Muscle of leg (tissue), 11 donors: Measurements from ENCODE around the gene TBC1D3I. TPM values are rescaled to one million over a fixed set of nuclear protein-coding genes. Genes with fewer than 3 reads are reported as not detected.
"Not testable (repeated sequence)": the region's sequence is repeated elsewhere in the genome, so short reads cannot be mapped to it uniquely, and the experiment has no call there.

Experiments
- DNase-seq: peaks from one replicate; pipeline ENCODE4 v3.0.0; 2013
- H3K27ac ChIP-seq: one replicate; pipeline ENCODE4 v1.5.1; 2013; ENCODE audit warnings: mild to moderate bottlenecking, low read length, control low read depth
- H3K27me3 ChIP-seq: one replicate; pipeline ENCODE4 v1.6.1; 2013; ENCODE audit warnings: low read length; ENCODE audit not compliant: control insufficient read depth, insufficient read depth
- H3K36me3 ChIP-seq: one replicate; pipeline ENCODE4 v1.6.1; 2013; ENCODE audit warnings: low read length; ENCODE audit not compliant: control insufficient read depth, insufficient read depth
- H3K4me1 ChIP-seq: one replicate; pipeline ENCODE4 v1.6.1; 2013; ENCODE audit warnings: low read length; ENCODE audit not compliant: control insufficient read depth, insufficient read depth
- H3K4me3 ChIP-seq: one replicate; pipeline ENCODE4 v1.5.1; 2013; ENCODE audit warnings: low read length, control low read depth
- H3K9me3 ChIP-seq: replicated peaks from 2 replicates; pipeline ENCODE4 v1.6.1; 2013; ENCODE audit warnings: low read depth, low read length; ENCODE audit not compliant: control insufficient read depth
- WGBS: methylation state at CpG from one replicate; pipeline ENCODE4 v1.1.5; 2013; ENCODE audit warnings: missing lambda C conversion rate; ENCODE audit not compliant: insufficient coverage; 5-methylcytosine and 5-hydroxymethylcytosine counted together
- polyA plus RNA-seq, 8 donors: library from polyadenylated mRNA; unstranded; fragments of 120-200 nt; gene quantifications; one replicate each; pipeline versions ENCODE4 v1.2.1 to v1.2.3, GENCODE V29; 2013; ENCODE audit warnings: inconsistent platforms in 1 of 8, low replicate concordance in 1 of 8; ENCODE audit not compliant: insufficient read length in 8 of 8, insufficient read depth in 1 of 8
- total RNA-seq: library from RNA; stranded (reverse); fragments of 120-200 nt; gene quantifications from one replicate; pipeline ENCODE4 v1.2.4, GENCODE V29; 2013

TBC1D3I gene
- total and polyA plus RNA-seq, 9 donors, result 0.09 to 3.0 (median 1.1) TPM; not detected in 2

GRCh38 chr17:36219556-36219955, 44.8 kb downstream of the TBC1D3I start:
- no CpG with 5 or more reads among the region's 1 CpG for WGBS
- not testable (repeated sequence) for H3K36me3 ChIP-seq, H3K27me3 ChIP-seq, H3K27ac ChIP-seq, DNase-seq, H3K9me3 ChIP-seq, H3K4me1 ChIP-seq, H3K4me3 ChIP-seq

DNA sequence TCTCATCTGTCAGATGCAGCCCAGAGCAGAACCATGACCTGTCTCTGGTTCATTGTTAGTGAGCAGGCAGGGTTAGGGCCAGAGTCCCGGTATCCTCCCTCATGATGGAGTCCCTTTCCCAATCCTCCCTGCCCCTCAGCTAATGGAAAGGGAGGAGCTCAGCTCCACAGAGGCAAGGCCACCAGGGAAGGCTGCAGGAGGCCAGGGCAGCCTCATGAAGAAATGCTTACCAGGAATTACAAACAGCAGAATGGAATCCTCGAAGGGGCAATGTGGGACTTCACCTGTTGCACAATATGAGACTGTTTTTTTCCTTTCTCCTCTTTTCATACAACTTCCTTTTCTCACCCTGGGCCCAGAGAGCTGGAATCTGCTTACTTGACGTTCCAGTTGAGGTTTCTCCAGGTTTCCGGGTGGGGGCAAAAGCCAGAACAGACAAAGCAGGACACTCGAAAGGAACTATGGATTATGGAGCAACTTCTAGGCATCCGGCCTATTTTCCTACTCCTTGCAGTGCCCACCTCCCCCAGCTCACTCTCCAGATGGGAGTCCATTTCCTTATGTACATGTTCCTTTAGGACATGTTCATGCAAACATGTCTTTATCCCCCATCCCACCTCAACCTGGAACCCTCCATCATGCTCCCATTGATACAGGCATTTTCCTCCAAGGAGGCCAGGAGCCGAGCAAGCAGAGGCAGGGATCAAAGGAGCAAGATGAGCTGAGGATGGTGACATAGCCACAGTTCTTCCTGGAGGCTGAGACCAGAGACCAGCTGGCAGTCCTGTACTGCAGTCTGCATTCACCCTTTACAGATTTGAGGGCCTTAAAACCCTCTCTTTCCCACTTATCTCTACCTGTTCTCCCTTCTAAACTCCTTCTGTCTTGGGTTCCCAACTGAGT, 48.7 kb downstream of the TBC1D3I start:
- not testable (repeated sequence) for H3K27ac ChIP-seq, H3K4me3 ChIP-seq, H3K9me3 ChIP-seq, H3K4me1 ChIP-seq, H3K36me3 ChIP-seq, H3K27me3 ChIP-seq
- whole genome bisulfite sequencing, result 61% methylated on average over 3 of the region's 7 CpGs
- DNase-seq, result peak; percentile 54

- no peak overlapping the region for H3K4me3 ChIP-seq
- no peaks in the 10 kb centered on the region for H3K9me3 ChIP-seq
- H3K27ac ChIP-seq, result no peak overlapping the region
- DNase-seq, result no peak
- no peaks in the 10 kb centered on the region for H3K27me3 ChIP-seq
- no peaks in the 10 kb centered on the region for H3K36me3 ChIP-seq
- no peaks in the 10 kb centered on the region for H3K4me1 ChIP-seq
Measured at GRCh38 chr17:36214918-36215317, 49.5 kb downstream of the TBC1D3I start.

GRCh38 chr17:36213695-36214094, 50.7 kb downstream of the TBC1D3I start:
- H3K36me3 ChIP-seq, result no peaks in the 10 kb centered on the region
- no peaks in the 10 kb centered on the region for H3K4me1 ChIP-seq
- no peaks in the 10 kb centered on the region for H3K27me3 ChIP-seq
- no peak overlapping the region for H3K4me3 ChIP-seq
- H3K9me3 ChIP-seq, result no peaks in the 10 kb centered on the region
- no CpG with 5 or more reads among the region's 3 CpGs for WGBS
- H3K27ac ChIP-seq, result no peak overlapping the region
- DNase-seq, result no peak

DNA sequence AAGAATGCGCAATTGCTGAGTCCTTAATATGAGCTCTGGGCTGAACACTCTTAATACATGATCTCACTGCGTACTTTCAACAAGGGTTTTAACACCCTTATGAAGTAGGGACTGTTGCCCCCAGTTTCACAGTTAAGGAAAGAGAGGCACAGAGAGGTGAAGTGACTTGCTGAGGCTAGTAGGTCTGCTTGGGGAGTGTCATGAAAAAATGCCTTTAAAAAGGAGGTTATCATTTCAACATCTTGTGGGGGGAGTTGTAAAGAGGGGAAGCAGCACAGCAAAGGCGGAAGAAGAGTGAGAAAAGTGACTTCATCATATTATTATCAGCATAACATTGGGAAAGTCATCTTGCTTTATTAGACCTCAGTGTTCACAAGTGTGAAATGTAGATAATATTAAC, 51.4 kb downstream of the TBC1D3I start:
- Histone ChIP-seq H3K9me3 (no peaks in the 10 kb centered on the region), H3K27me3 (no peaks in the 10 kb centered on the region), H3K27ac (no peak overlapping the region), H3K4me3 (no peak overlapping the region), H3K36me3 (no peaks in the 10 kb centered on the region), H3K4me1 (no peaks in the 10 kb centered on the region)
- no CpG with 5 or more reads among the region's 3 CpGs for WGBS
- DNase-seq, result no peak

DNA sequence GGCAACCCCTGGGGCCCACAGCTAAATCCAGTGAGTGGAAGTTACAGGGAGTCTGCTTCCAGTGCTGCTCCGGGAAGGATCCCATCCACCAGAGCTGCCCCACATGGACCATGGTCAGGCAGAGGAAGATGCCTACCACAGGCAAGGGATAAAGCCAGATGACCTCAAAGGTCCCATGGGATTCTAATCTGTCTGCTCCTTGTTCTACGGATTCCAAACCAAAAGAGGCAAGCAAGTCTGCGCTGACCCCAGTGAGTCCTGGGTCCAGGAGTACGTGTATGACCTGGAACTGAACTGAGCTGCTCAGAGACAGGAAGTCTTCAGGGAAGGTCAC, 52.1 kb downstream of the TBC1D3I start:
- no peak overlapping the region for H3K4me3 ChIP-seq
- H3K36me3 ChIP-seq, result no peaks in the 10 kb centered on the region
- WGBS, result 50% methylated on average over 3 of the region's 4 CpGs
- H3K27me3 ChIP-seq, result no peaks in the 10 kb centered on the region
- no peaks in the 10 kb centered on the region for H3K4me1 ChIP-seq
- H3K27ac ChIP-seq, result no peak overlapping the region
- DNase-seq, result no peak
- H3K9me3 ChIP-seq, result no peaks in the 10 kb centered on the region

- H3K36me3 ChIP-seq, result not testable (repeated sequence)
- 30% methylated on average over 4 of the region's 10 CpGs for whole genome bisulfite sequencing
Measured at GRCh38 chr17:36211484-36212271, 52.7 kb downstream of the TBC1D3I start.

DNA sequence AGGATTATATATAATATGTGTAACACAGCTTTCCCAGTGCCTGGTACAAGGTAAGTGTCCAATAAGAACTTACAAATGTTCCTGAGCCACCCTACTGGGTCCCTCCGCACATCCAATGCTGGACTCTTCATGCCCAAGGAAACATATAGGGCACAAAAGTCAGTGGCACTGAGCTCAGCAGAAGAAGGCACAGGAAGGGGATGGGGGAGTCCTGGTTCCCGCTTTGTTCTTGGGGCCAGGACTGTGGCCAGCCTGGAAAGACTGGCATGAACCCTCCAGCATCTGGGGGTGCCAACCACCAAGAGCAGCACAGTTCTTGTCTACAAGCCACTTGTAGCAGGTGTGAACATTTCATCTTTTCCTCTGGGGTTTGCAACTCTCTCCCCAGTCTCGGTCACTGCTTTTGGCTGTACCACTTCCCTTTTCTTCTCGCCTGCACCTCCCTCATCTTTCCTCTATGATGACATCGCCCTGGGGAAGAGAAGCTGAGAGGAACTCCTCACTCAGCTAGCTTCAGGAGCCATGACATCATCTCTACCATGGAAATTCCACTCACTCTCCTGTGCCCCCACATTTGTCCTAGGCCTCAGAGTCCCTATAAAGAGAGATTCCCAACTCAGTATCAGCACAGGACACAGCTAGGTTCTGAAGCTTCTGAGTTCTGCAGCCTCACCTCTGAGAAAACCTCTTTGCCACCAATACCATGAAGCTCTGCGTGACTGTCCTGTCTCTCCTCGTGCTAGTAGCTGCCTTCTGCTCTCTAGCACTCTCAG, 53.7 kb downstream of the TBC1D3I start, which contains the start of gene CCL4L2:
Gene CCL4L2 (plus strand): TSS at position 625 of the 773 bp plus-strand sequence.
- not testable (repeated sequence) for H3K4me1 ChIP-seq, H3K27ac ChIP-seq, H3K27me3 ChIP-seq, H3K9me3 ChIP-seq, H3K36me3 ChIP-seq, H3K4me3 ChIP-seq
- DNase-seq, result peak; percentile 62
- WGBS, result 52% methylated on average over 4 of the region's 7 CpGs

More at GRCh38 chr17:36211484-36212271, 52.7 kb downstream of the TBC1D3I start:
- H3K27ac ChIP-seq, H3K9me3 ChIP-seq, H3K27me3 ChIP-seq, DNase-seq, H3K4me3 ChIP-seq, H3K4me1 ChIP-seq: not testable (repeated sequence)

GRCh38 chr17:36209575-36209974, 54.8 kb downstream of the TBC1D3I start:
- no peaks in the 10 kb centered on the region for H3K27me3 ChIP-seq
- no peaks in the 10 kb centered on the region for H3K36me3 ChIP-seq
- H3K27ac ChIP-seq, result no peak overlapping the region
- no peak overlapping the region for H3K4me3 ChIP-seq
- no peaks in the 10 kb centered on the region for H3K9me3 ChIP-seq
- no peak for DNase-seq
- no peaks in the 10 kb centered on the region for H3K4me1 ChIP-seq

DNA sequence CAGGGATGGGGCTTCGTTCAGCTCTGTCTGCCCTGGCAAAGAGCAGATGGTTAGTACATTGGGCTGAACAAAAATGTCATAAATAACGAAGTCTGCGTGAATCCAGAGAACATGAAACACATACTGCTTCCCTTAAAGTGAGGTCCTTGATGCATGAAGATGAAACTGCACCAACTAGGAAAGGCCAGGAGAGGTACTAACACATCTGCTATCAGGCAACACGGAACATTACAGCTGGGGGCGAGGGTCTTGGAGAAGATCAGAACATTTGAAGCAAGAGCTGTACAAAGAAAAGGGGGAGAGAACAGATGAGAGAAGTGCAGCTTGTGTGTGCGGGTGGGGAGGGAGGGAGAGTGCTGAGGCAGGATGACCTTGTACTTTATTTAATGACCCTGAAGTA, 57.0 kb downstream of the TBC1D3I start:
- not testable (repeated sequence) for H3K4me1 ChIP-seq, DNase-seq, H3K27ac ChIP-seq, H3K27me3 ChIP-seq, H3K9me3 ChIP-seq, H3K36me3 ChIP-seq, H3K4me3 ChIP-seq
- 85% methylated on average over 2 of the region's 6 CpGs for WGBS
